GM21367 (cell line): ENCODE measurements around the gene MIP.
"Not testable (repeated sequence)": the region's sequence is repeated elsewhere in the genome, so short reads cannot be mapped to it uniquely, and the experiment has no call there.

Experiments used
- ATAC-seq: cut with Tn5 transposase; IDR thresholded peaks from one replicate; pipeline ENCODE4 v1.9.1; 2021; ENCODE audit not compliant: unreplicated experiment

The MIP gene

DNA sequence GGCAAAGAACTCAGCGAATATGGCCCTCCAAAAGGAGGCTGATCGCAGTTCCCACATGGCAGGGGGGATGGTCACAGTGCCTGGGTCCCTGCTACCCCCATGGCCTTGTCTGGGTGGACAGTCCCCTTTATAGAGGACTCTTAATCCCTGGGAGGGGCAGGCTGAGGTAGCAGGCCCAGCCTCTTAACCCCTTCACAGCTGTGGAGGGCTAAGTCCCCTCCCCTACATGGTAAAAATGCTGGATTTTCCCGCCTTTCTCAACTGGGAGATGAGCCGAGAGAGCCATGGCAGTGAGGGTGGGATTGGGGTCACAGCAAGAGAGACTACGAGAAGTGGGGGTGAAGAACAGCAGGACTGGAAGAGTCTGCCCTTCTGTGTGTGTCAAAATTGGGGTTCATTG, at the start of gene MIP:
Gene MIP (minus strand): TSS at position 101 of the 400 bp plus-strand sequence. CDS start 44 bp downstream, at position 57.
- ATAC-seq, result no peak

DNA sequence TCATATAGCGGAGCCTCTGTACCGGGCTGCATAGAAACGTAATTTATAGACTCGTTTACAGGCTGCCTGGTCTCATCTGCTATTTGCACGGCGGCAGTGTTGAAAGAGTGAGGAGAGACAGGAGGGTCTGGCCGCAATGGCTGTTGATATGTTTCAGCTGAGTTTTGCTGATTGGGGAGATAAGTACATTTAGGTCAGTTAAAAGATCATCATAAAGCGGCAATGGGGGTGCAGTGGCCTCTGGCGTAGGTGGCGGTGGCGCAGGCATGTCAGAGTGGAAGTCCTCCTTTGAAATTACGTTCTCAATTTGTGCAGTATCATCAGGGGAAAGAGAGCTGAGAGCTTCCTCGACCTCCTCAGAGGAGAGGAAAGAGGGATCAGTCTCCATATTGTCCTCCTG, 45.4 kb upstream of the MIP start:
- ATAC-seq, result not testable (repeated sequence)

DNA sequence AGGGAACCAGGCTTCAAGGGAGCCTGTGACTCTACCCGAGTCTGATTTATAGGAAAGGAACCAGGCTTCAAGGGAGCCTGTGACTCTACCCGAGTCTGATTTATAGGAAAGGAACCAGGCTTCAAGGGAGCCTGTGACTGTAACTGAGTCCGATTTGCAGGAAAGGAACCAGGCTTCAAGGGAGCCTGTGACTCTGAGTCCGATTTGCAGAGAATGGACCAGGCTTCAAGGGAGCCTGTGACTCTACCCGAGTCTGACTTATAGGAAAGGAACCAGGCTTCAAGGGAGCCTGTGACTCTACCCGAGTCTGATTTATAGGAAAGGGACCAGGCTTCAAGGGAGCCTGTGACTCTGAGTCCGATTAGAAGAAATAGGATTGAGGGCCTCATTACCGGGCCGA, 45.0 kb upstream of the MIP start:
- not testable (repeated sequence) for ATAC-seq

DNA sequence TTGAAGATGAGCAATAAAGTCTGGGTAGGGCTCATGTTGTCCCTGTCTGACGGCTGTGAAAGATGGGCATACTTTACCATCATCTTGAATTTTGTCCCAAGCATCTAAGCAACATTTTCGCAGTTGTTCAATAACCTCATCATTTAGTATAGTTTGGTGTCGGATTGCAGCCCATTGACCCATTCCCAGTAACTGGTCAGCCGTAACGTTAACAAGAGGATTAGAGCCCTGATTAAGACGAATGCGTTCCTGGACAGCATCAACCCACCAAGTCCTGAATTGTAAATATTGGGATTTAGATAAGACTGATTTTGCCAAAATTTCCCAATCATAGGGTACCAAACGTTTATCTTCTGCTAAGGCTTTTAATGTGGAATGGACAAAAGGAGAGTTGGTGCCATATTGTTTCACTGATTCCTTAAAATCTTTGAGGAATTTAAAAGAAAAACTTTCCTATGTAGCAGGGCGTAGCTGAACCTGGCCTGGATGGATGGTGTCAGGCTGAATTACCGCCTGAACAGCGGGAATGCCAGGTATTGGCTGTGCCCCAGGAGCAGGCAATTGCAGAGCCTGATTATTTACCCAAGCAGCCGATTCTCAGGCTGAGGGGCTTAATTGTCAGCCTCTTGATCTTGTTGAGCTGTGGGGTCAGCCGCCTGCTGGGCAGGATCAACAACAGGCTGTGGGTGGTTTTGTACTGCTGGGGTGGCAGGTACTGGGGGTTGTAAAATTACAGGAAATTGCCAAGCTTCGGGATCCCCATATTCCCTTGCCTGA, 43.9 kb upstream of the MIP start:
- not testable (repeated sequence) for ATAC-seq

DNA sequence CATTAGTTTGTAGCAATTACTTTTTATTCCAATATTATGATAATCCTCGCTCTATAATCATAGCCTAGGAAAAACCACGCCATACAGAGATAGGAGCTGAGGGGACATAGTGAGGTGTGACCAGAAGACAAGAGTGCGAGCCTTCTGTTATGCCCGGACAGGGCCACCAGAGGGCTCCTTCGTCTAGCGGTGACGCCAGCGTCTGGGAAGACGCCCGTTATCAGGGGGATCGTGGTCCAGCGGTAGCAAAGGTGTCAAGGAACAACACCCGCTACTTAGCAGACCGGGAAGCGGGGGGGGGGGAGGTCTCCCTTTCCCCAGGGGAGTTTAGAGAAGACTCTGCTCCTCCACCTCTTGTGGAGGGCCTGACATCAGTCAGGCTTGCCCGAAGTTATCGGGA, 42.2 kb upstream of the MIP start:
- not testable (repeated sequence) for ATAC-seq

DNA sequence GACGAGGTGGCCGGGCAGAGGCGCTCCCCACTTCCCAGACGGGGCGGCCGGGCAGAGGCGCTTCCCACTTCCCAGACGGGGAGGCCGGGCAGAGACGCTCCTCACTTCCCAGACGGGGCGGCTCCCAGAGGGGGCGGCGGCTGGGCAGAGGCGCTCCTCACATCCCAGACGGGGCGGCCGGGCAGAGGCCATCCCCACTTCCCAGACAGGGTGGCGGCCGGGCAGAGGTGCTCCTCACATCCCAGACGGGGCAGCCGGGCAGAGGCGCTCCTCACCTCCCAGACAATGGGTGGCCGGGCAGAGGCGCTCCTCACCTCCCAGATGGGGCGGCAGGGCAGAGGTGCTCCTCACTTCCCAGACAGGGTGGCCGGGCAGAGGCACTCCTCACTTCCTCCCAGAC, 40.0 kb upstream of the MIP start:
- ATAC-seq, result not testable (repeated sequence)

DNA sequence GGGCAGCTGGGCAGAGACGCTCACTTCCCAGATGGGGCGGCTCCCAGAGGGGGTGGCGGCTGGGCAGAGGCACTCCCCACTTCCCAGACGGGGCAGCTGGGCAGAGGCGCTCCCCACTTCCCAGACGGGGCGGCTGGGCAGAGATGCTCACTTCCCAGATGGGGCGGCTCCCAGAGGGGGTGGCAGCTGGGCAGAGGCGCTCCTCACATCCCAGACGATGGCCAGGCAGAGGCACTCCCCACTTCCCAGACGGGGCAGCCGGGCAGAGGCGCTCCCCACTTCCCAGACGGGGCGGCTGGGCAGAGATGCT, 39.6 kb upstream of the MIP start:
- ATAC-seq, result not testable (repeated sequence)

DNA sequence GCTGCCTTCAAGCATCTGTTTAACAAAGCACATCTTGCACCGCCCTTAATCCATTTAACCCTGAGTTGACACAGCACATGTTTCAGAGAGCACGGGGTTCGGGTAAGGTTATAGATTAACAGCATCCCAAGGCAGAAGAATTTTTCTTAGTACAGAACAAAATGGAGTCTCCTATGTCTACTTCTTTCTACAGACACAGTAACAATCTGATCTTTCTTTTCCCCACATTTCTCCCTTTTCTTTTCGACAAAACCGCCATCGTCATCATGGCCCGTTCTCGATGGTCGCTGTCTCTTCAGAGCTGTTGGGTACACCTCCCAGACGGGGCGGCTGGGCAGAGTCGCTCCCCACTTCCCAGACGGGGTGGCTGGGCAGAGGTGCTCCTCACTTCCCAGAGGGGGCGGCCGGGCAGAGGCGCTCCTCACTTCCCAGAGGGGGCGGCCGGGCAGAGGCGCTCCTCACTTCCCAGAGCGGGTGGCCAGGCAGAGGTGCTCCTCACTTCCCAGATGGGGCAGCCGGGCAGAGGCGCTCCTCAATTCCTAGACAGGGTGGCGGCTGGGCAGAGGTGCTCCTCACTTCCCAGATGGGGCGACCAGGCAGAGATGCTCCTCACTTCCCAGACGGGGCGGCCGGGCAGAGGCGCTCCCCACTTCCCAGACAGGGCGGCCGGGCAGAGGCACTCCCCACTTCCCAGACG, 39.1 kb upstream of the MIP start:
- ATAC-seq, result not testable (repeated sequence)

DNA sequence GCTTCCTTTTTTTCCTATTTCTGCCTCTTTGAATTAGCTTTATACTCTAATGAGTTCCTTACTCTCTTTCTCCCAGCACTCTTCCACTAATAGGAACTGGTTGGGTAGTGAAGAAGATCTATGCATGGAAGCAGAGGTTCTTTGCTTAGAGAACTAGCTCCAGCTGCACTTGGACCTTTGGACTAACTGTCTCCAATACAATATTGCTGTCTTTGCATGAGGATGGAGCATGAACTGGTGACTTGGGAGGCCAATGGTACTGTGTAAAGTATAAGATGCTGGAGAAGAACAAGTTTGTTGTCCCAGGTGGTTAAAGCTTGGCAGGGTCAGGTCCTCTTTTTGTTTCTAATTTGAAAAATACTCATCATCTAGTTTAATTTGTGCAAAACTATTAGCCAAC, 35.9 kb upstream of the MIP start:
- ATAC-seq, result no peak

DNA sequence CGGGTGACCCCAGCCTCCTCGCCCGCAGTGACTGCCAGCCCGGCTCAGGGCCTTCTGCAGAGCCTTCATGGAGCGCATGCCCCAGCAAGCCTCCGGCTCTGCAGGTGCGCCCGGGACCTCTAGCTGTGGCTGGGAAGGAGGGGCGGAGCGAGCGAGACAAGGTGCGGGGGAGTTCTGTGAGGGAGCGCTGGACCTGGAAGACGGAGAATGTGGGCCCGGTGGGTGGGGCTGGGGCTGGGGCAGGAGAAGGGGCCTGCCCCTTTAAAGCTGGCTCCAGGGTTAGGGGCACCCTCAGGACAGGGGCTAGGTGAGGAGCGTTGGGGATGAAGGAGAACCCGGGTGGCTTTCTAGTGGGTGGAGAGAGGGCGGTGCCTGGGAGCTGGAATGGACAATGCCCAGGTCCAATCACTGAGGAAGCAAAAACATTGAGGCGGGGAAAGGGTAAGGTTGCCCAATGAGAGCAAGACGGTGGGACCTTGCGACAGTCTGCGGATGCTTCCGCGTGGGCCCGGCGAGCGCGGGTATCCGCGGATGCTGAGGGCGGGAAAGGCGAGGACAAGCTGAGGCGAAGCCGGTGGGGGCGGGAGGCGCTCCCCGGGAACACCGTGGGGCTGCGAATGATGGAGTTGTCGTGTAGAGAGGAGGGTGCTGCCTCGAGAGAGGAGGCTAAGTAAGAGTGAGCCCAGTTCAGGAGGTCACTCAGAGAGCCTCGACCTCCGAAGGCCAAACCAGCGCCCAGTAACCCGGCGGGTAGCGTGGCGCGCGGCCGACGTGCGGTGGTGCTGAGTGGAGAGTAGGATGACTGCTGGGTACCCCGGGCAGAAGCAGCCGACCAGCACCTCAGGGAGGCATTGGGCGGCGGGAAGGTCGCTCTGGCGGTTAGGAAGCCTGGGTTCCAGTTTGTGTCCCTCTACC, 33.8 kb upstream of the MIP start, which contains the start of gene GLS2:
Gene GLS2 (minus strand): TSS at position 121 of the 915 bp plus-strand sequence. CDS start 43 bp downstream, at position 78.
- ATAC-seq, result peak; percentile 83

DNA sequence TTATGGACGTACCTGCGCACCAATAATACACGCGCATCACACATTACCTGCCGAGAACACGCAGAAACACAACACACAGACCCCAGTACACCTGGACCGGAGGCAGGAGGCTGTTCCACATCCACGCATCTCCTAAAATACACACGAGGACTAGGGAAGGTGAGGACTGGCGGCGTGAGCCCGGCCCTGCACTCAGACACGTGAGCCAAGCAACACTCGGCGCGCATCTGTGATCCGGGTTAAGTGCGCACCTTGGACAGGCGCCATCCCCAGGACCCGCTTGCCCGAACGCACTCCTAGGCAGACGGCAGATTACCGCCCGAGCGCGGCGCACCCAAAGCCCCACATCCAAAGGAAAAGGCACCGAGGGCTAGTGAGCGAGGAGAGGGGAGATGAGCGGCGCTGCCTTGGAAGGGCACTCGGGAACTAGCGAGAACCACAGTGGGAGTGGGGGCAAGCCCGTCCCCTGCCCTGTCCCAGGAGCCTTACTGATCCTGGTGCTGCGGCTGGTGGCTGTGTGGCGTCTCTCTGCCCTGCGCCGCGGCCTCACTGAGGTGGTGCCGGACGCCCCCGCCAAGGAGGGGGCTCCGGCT, 33.1 kb upstream of the MIP start:
- ATAC-seq, result peak; percentile 9

DNA sequence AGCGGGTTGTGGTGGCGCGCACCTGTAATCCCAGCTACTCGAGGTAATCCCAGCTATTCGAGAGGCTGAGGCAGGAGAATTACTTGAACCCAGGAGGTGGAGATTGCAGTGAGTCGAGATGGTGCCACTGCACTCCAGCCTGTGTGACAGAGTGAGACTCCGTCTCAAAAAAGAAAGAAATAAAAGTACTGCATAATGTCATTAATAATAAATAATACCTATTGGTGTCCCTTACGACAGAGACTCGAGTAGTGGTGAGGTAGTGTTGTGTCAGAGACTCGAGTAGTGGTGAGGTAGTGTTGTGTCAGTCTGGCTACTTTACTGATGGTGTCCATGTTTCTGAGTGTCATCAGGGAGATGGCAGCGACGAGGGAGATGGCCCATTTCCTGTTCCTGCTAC, 32.2 kb upstream of the MIP start:
- no peak for ATAC-seq

DNA sequence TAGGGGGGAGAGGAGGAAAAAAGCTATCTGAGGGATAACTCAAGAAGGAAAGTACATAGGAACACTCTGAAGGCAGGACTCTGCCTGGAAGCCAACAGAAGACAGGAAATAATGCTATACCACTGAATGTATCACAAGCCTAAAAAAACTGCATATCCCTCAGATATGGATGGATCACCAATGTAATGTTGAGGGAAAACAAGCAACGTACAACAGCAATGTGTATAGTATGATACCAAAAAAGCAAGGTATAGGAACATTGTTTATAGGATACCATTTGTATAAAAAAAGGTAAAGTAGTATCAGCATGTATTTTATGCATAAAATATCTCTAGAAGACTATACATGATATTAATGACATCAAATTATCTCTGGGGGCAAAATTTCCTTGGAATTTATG, 30.1 kb upstream of the MIP start:
- ATAC-seq, result no peak

DNA sequence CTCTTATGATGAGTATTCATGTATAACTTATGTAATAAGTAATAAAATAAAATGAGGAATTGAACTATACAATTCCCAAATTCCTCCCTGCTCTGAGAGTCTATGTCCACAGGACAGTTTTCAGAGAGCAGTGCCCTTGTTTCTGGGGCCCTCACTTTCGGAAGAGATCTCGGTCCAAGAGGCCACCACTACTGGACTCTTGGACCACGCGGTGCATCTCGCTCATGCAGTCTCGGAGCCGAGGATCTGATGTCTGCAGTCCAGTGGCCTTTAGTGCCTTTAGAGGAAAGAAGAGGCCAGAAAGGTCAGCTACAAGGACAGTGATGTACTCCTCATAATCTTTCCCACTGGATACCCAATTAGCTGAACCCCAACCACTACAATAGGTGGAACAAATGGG, 25.2 kb upstream of the MIP start:
- ATAC-seq, result no peak

DNA sequence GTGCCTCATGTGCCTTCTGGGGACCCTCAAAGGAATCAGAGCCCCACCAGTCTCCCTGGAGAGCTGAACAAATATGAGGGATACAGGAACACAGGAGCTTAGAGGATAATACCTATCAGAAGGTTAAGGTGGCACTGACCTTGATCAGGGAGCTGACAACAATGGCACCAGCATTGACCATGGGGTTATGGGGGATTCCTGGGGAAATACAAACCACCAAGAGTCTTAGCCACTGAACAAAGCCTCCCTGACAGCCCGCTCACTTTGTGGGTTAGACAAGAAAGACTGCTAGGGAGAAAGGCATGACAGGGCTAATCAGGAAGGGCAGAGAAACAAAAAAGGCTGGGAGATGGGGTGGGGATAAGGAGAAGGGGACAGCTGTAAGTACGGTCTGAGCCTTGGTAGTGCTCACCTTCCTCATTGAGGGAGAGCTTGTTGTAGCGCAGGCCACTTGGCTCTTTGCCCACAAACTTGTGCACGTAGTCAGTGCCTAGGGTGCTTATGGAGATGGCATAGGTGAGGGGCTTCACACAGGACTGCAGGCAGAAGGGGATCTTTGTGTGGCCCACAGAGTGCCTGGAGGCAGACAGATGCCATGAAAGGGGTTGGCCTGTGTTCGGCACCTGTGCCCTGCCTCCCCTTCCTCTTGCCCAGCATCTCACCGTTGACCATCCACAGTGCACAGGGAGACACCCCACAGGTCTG, 23.2 kb upstream of the MIP start:
- no peak for ATAC-seq

DNA sequence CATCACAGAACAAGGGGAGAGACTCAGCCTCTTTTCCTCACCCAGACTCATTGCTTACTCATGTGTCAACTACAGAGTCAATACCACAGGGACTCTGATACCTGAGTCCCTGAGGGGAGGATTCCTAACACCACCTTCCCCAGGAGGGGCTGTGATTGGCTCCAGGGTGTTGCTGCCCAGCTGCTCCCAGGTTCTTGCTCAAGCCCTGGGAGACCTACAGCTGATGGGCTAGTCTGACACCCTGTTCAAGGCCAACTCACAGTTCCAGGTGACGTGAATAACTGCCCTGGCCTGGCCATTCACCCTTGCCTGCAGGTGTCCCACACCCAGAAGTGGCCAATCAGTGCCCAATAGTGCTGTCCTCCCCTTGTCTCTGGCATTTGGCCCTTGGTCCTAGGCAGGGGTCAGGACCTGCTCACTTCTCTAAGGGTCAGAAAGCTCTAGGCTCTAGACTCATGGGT, 22.5 kb upstream of the MIP start:
- ATAC-seq, result no peak

DNA sequence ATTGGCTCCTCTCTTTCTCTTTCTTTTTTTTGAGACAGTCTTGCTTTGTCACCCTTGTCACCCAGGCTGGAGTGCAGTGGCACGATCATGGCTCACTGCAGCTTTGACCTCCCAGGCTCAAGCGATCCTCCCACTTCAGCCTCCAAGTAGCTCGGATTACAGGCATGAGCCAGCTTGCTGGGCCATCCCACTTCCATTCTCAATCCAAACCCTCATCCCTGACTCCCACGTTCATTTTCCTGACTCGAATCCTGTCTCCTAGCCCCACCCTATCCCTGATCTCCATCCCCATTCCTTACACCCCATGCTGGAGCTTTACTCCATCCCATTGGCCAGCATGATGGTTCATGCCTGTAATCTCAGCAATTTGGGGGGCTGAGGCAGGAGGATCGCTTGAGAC, 21.7 kb upstream of the MIP start:
- no peak for ATAC-seq

DNA sequence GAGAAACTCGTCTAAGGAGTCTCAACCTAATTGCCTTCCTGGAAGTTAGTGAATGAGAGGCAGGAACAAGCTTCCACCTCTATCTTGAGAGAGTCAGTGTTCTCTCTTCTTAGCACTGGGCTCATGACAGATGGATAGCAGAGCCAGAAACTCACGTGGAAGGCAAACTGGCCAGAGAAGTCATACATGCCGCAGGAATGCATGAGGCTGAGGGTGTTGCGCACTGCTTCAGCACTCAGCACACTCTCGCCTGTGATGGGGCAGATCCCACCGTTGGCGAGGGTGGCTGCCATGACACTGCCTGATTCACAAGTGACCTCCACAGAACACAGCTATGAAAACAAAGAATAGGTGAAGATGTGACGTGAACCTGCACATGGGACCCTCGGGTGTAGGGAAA, 19.9 kb upstream of the MIP start:
- no peak for ATAC-seq

DNA sequence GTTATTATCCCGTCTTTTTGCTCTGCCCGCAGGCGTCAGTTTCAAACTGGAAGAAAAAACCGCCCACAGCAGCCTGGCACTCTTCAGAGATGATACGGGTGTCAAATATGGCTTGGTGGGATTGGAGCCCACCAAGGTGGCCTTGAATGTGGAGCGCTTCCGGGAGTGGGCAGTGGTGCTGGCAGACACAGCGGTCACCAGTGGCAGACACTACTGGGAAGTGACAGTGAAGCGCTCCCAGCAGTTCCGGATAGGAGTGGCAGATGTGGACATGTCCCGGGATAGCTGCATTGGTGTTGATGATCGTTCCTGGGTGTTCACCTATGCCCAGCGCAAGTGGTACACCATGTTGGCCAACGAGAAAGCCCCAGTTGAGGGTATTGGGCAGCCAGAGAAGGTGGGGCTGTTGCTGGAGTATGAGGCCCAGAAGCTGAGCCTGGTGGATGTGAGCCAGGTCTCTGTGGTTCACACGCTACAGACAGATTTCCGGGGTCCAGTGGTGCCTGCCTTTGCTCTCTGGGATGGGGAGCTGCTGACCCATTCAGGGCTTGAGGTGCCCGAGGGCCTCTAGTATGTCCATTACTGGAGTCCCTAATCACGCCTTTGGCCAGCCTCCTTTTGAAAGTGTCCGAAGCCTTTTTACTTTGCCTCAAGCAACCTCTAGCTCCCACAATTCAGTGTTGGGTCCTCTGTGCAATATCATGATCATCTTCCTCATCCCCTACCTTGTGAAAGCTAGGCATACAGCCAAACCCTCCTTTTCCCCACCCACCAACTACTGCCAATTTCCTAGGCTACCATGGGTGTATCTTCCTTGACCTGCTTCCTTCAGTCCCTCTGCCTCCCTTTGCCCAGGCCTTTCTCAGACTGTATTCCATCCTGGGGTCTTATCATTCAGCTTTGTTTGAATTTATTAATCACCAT, 14.8 kb upstream of the MIP start:
- no peak for ATAC-seq
